Gastroesophageal sphincter (tissue), 3 donors: Measurements from ENCODE around the gene PTPRS.

Source experiments
- CTCF ChIP-seq, 4 experiments: fragments of 200-600 bp in 2 of 4; fragments of 450-650 bp in 2 of 4; sonication (generic) in 1 of 4; IDR thresholded peaks; one replicate each; pipeline ENCODE4 v1.5.1; 2017 to 2019; ENCODE audit warnings: antibody characterized with exemption in 4 of 4, mild to moderate bottlenecking in 2 of 4, moderate library complexity in 2 of 4
- EP300 ChIP-seq: sonication (generic); formaldehyde crosslinking; IDR thresholded peaks from one replicate; pipeline ENCODE4 v1.6.1; 2017; ENCODE audit warnings: antibody characterized with exemption, mild to moderate bottlenecking
- POLR2A ChIP-seq, 2 donors: fragments of 450-650 bp; IDR thresholded peaks; one replicate each; pipeline ENCODE4 v1.6.1; 2017; ENCODE audit warnings: antibody characterized with exemption in 2 of 2, mild to moderate bottlenecking in 2 of 2, moderate library complexity in 1 of 2

GRCh38 chr19:5356918-5357317 is 16.3 kb upstream of the PTPRS start:
- TF ChIP-seq CTCF (IDR thresholded peaks at IDR 0.05) (no peak), POLR2A (IDR thresholded peaks at IDR 0.05) (no peak), EP300 (no peak)
